HG02981 (cell line): ENCODE results near the gene MARK2.

Source experiments
- ATAC-seq: cut with Tn5 transposase; IDR thresholded peaks from one replicate; pipeline ENCODE4 v1.9.1; 2021; ENCODE audit warnings: mild to moderate bottlenecking, moderate library complexity; ENCODE audit not compliant: unreplicated experiment

Gene MARK2

GRCh38 chr11:63920126-63920938 is 81.4 kb downstream of the MARK2 start:
- ATAC-seq: no peak

- ATAC-seq: no peak
These were observed 82.1 kb downstream of the MARK2 start for GRCh38 chr11:63920939-63921417.

- ATAC-seq: no peak
These were observed 83.8 kb downstream of the MARK2 start for GRCh38 chr11:63922673-63923192.

- no peak for ATAC-seq
These were observed 84.4 kb downstream of the MARK2 start for GRCh38 chr11:63923319-63923718.

GRCh38 chr11:63929616-63930015 is 90.7 kb downstream of the MARK2 start:
- ATAC-seq: no peak

GRCh38 chr11:63931045-63931444 is 92.1 kb downstream of the MARK2 start:
- ATAC-seq: no peak

- no peak for ATAC-seq
These were observed 93.0 kb downstream of the MARK2 start for GRCh38 chr11:63931876-63932275.

GRCh38 chr11:63933459-63933858 is 94.5 kb downstream of the MARK2 start:
- ATAC-seq: no peak

GRCh38 chr11:63937713-63938478 is 99.0 kb downstream of the MARK2 start:
- ATAC-seq: peak; percentile 10

GRCh38 chr11:63938479-63939396 is 99.8 kb downstream of the MARK2 start, which contains the start of gene NAA40:
Gene NAA40 (plus strand): TSS chr11:63939002. CDS start chr11:63939097, 95 bp downstream.
- ATAC-seq: peak; percentile 89

GRCh38 chr11:63939397-63939891 is 100.5 kb downstream of the MARK2 start:
- no peak for ATAC-seq

- ATAC-seq: no peak
These were observed 101.9 kb downstream of the MARK2 start for GRCh38 chr11:63940786-63941185.

- ATAC-seq: no peak
These were observed 103.0 kb downstream of the MARK2 start for GRCh38 chr11:63941901-63942300.

GRCh38 chr11:63942803-63943202 is 103.9 kb downstream of the MARK2 start:
- no peak for ATAC-seq

- no peak for ATAC-seq
These were observed 106.1 kb downstream of the MARK2 start for GRCh38 chr11:63944987-63945386.

- ATAC-seq: no peak
These were observed 106.7 kb downstream of the MARK2 start for GRCh38 chr11:63945477-63946163.

- no peak for ATAC-seq
These were observed 113.0 kb downstream of the MARK2 start for GRCh38 chr11:63951779-63952536.

GRCh38 chr11:63952570-63952969 is 113.7 kb downstream of the MARK2 start:
- ATAC-seq: no peak

GRCh38 chr11:63958008-63958407 is 119.1 kb downstream of the MARK2 start:
- ATAC-seq: no peak
